H7 (cell line): ENCODE measurements around the gene RAE1. TPM values are rescaled to one million over a fixed set of nuclear protein-coding genes. Genes with fewer than 3 reads are reported as not detected.
"Not testable (repeated sequence)": the region's sequence is repeated elsewhere in the genome, so short reads cannot be mapped to it uniquely, and the experiment has no call there.

Experiments
- DNase-seq: peaks from one replicate; pipeline ENCODE4 v3.0.0; 2012
- H3K27me3 ChIP-seq: 2 replicates; pipeline ENCODE4 v1.6.0; 2011; ENCODE audit warnings: mild to moderate bottlenecking, low read length; ENCODE audit not compliant: control insufficient read depth, insufficient read depth
- H3K36me3 ChIP-seq: replicated peaks from 2 replicates; pipeline ENCODE4 v1.5.1; 2011; ENCODE audit warnings: low read length; ENCODE audit not compliant: control insufficient read depth, insufficient read depth
- H3K4me3 ChIP-seq: 2 replicates; pipeline ENCODE4 v1.5.1; 2011; ENCODE audit warnings: low read depth, mild to moderate bottlenecking, control low read depth, low read length, moderate library complexity; ENCODE audit not compliant: insufficient read depth
- total RNA-seq: library from RNA; depleted of rRNA; stranded (reverse); fragments of >200 nt; shearing (Covaris generic); gene quantifications from 2 replicates; pipeline ENCODE4 v1.2.3, GENCODE V29; 2014

The RAE1 gene
- total RNA-seq, 1 experiment from 2014 or later, result 48.2 TPM

DNA sequence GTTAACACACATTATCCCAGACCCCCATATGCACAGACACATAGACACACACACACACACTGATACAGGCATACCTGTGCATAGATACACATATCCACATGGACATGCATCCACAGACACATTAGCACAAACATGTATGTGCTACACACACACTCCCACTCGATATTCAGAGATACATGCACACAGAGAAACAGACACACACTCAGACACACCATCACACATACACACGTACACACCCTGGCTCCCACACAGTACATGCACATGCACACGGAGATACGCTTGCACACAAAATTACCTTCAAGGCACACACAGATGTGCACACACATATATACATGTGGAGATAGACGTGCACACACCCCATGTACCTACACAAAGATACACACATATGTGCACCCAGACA lies 59.9 kb downstream of the RAE1 start:
- Histone ChIP-seq H3K4me3 (no peak overlapping the region), H3K36me3 (no peaks in the 10 kb centered on the region; the same call in none of the 2 replicates), H3K27me3 (no peaks in the 10 kb centered on the region)
- DNase-seq, result no peak

GRCh38 chr20:57411406-57412283 lies 60.6 kb downstream of the RAE1 start:
- H3K27me3 ChIP-seq, result no peaks in the 10 kb centered on the region
- DNase-seq, result no peak
- no peak overlapping the region for H3K4me3 ChIP-seq
- H3K36me3 ChIP-seq, result no peaks in the 10 kb centered on the region; the same call in none of the 2 replicates

DNA sequence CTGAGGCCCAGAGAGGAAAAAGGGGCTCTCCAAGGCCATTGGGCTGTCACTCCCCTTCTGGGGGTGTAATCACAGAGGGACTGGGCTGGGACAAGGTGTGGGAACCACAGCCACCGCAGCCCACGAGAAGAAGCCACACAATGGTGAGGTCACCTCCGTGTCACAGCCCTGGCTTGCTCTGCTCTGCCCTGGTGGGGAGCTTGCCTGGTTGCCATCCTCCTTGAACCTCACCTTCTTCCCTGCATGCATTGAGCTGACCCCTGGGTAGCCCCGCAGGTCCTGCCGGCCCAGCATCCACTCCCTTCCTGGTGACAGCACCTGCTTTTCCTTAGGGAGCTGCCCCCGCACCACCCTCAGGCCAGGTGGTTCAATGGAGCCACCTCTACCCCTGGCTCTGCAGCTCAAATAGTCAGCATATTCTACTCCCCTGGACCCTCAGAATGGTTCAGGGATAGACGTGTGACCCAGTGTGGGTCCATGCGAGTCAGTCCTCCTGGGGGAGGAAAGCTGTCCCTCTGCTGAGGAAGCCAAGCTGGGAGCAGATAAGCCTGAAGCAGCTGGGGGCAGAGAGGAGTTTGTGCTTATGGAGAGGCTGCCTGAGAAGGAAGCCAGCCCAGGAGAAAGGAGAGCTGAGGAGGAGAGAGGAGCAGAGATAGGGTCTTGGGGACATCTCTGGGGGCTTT lies 61.4 kb downstream of the RAE1 start:
- no peaks in the 10 kb centered on the region for H3K27me3 ChIP-seq
- H3K36me3 ChIP-seq, result no peaks in the 10 kb centered on the region; the same call in none of the 2 replicates
- H3K4me3 ChIP-seq, result no peak overlapping the region
- no peak for DNase-seq

DNA sequence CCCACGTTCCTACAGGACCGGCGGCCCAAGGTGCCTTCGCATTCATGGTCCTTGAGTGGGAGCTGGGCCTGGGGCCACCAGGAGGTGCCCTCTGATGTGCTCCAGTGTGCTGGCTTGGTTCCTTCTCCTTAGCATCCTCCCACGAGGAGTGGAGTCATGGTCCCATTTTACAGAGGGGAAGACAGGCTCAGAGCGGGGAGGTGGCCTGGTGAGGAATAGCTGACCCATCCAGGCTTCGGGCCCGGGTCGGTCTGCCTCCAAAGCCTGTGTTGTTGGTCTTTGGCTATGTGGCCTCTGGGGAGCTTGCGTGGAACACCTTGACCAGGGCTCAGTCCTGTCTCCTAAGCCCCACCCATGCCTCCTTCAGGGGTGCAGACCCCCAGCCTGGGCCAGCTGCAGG lies 62.9 kb downstream of the RAE1 start:
- no peak for DNase-seq
- Histone ChIP-seq H3K27me3 (no peaks in the 10 kb centered on the region), H3K4me3 (no peak overlapping the region), H3K36me3 (no peaks in the 10 kb centered on the region)

- H3K36me3 ChIP-seq, result no peaks in the 10 kb centered on the region
- H3K27me3 ChIP-seq, result no peaks in the 10 kb centered on the region
- no peak overlapping the region for H3K4me3 ChIP-seq
- DNase-seq, result no peak
Observed at GRCh38 chr20:57414867-57415592, 64.0 kb downstream of the RAE1 start.

GRCh38 chr20:57415771-57416170 lies 64.7 kb downstream of the RAE1 start:
- Histone ChIP-seq H3K27me3 (no peaks in the 10 kb centered on the region), H3K36me3 (no peaks in the 10 kb centered on the region), H3K4me3 (no peak overlapping the region)
- DNase-seq, result no peak

- H3K4me3 ChIP-seq, result no peak overlapping the region
- no peak for DNase-seq
- no peaks in the 10 kb centered on the region for H3K27me3 ChIP-seq
- no peaks in the 10 kb centered on the region for H3K36me3 ChIP-seq
Observed at GRCh38 chr20:57416296-57417022, 65.4 kb downstream of the RAE1 start.

- DNase-seq, result no peak
- Histone ChIP-seq H3K4me3 (no peak overlapping the region), H3K36me3 (no peaks in the 10 kb centered on the region), H3K27me3 (no peaks in the 10 kb centered on the region)
Observed at GRCh38 chr20:57417051-57417689, 66.1 kb downstream of the RAE1 start.

DNA sequence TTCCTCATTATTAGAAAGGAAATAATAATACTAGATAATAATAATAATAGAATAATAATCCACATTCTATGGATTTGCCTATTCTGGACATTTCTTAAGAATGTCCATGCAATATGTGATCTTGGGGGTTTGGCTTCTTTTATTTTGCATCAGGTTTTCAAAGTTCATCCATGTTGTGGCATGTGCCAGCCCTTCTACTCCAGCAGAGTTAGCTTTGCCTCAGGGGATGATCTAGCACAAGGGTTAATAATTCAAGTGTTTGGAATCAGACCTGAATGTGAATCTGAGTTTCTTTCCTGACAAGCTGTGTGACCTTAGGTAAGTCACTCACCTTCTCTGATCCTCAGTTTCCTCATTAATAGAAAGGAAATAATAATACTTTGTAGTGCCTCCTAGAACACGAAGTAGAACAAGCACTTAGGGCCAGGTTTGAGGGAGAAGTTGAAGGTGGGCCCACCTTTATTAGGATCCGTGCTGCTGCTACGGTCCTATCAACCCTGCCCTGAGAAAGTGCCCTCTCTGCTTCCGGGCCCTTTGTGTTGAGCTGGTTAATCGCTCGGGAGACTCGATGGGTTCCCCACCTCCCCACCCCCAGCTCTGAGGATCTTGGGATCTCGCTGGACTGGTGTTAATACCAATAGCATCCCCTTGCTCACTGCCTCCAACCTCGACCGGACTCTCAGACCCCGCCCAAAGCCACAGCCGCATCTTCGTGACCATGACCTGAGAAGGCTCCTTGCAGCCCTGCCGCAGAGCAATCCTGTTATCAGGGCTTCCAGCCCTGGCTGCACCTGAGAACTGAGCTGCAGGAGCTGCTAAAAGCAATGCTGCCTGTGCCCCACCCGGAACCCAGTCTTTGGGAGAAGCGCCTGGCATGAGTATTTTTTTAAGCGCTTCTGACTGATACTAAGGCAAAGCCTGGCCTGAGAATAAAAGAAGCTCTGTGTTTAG lies 67.0 kb downstream of the RAE1 start:
- no peak overlapping the region for H3K4me3 ChIP-seq
- DNase-seq, result no peak

GRCh38 chr20:57419479-57419878 lies 68.4 kb downstream of the RAE1 start:
- not testable (repeated sequence) for H3K27me3 ChIP-seq, H3K4me3 ChIP-seq, DNase-seq, H3K36me3 ChIP-seq

More for the DNA sequence above, 67.0 kb downstream of the RAE1 start:
- Histone ChIP-seq H3K27me3 (no peaks in the 10 kb centered on the region), H3K36me3 (no peaks in the 10 kb centered on the region)

- no peak for DNase-seq
- Histone ChIP-seq H3K4me3 (no peak overlapping the region), H3K36me3 (no peaks in the 10 kb centered on the region), H3K27me3 (no peaks in the 10 kb centered on the region)
Observed at GRCh38 chr20:57420571-57421252, 69.7 kb downstream of the RAE1 start.

- no peak overlapping the region for H3K4me3 ChIP-seq
Observed at GRCh38 chr20:57421253-57422220, 70.5 kb downstream of the RAE1 start.

More at GRCh38 chr20:57421253-57422220, 70.5 kb downstream of the RAE1 start:
- DNase-seq, result no peak
- Histone ChIP-seq H3K27me3 (no peaks in the 10 kb centered on the region), H3K36me3 (no peaks in the 10 kb centered on the region)
